Measurements from ENCODE around the gene HAO2.
"Not testable (repeated sequence)": the region's sequence is repeated elsewhere in the genome, so short reads cannot be mapped to it uniquely, and the experiment has no call there.

HAO2 gene

DNA sequence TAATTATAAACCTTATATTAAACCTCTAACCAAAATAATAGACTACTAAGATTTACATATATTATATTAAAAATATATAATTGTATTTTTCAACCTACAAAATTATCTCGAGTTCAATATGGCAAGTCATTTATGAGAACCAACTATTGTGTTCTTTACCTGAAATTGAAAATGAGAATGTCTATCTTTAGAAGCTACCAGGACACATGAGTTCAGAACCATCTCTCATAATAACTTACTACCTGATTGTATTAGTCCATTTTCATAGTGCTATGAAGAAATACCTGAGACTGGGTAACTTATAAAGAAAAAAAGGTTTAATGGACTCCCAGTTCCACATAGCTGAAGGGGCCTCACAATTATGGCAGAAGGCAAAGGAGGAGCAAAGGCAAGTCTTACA, 6.8 kb downstream of the HAO2 start:
- H3K9ac ChIP-seq (ENCODE audit: low read length in 5 of 5) = no peak overlapping the region
- H3K27me3 ChIP-seq (ENCODE audit: control insufficient read depth in 5 of 5, insufficient read depth in 4 of 5, low read length in 5 of 5) = no peaks in the 10 kb centered on the region
- H3K4me1 ChIP-seq (ENCODE audit: control insufficient read depth in 5 of 5, insufficient read depth in 5 of 5, low read length in 5 of 5) = no peaks in the 10 kb centered on the region
- no peaks in the 10 kb centered on the region for H3K9me3 ChIP-seq (ENCODE audit: control insufficient read depth in 5 of 5, low read length in 5 of 5)
- H3K36me3 ChIP-seq (ENCODE audit: control insufficient read depth in 5 of 5, insufficient read depth in 5 of 5, low read length in 5 of 5) = no peaks in the 10 kb centered on the region
- no peak overlapping the region for H3K27ac ChIP-seq (ENCODE audit: low read depth, low read length)
- H3K4me3 ChIP-seq (ENCODE audit: low read depth in 1 of 5, low read length in 5 of 5) = no peak overlapping the region

GRCh38 chr1:119376594-119376993, 8.0 kb downstream of the HAO2 start:
- H3K9me3 ChIP-seq (ENCODE audit: control insufficient read depth in 5 of 5, low read length in 5 of 5) = no peaks in the 10 kb centered on the region
- no peak overlapping the region for H3K4me3 ChIP-seq (ENCODE audit: low read depth in 1 of 5, low read length in 5 of 5)
- no peaks in the 10 kb centered on the region for H3K27me3 ChIP-seq (ENCODE audit: control insufficient read depth in 5 of 5, insufficient read depth in 4 of 5, low read length in 5 of 5)
- H3K4me1 ChIP-seq (ENCODE audit: control insufficient read depth in 5 of 5, insufficient read depth in 5 of 5, low read length in 5 of 5) = no peaks in the 10 kb centered on the region
- no peak overlapping the region for H3K9ac ChIP-seq (ENCODE audit: low read length in 5 of 5)
- H3K27ac ChIP-seq (ENCODE audit: low read depth, low read length) = no peak overlapping the region
- no peaks in the 10 kb centered on the region for H3K36me3 ChIP-seq (ENCODE audit: control insufficient read depth in 5 of 5, insufficient read depth in 5 of 5, low read length in 5 of 5)

- H3K9ac ChIP-seq (ENCODE audit: low read length in 5 of 5); H3K4me3 ChIP-seq (ENCODE audit: low read depth in 1 of 5, low read length in 5 of 5); H3K9me3 ChIP-seq (ENCODE audit: control insufficient read depth in 5 of 5, low read length in 5 of 5); H3K4me1 ChIP-seq (ENCODE audit: control insufficient read depth in 5 of 5, insufficient read depth in 5 of 5, low read length in 5 of 5); H3K27me3 ChIP-seq (ENCODE audit: control insufficient read depth in 5 of 5, insufficient read depth in 4 of 5, low read length in 5 of 5); H3K27ac ChIP-seq (ENCODE audit: low read depth, low read length); H3K36me3 ChIP-seq (ENCODE audit: control insufficient read depth in 5 of 5, insufficient read depth in 5 of 5, low read length in 5 of 5): not testable (repeated sequence)
Observed at GRCh38 chr1:119377594-119377993, 9.0 kb downstream of the HAO2 start.

DNA sequence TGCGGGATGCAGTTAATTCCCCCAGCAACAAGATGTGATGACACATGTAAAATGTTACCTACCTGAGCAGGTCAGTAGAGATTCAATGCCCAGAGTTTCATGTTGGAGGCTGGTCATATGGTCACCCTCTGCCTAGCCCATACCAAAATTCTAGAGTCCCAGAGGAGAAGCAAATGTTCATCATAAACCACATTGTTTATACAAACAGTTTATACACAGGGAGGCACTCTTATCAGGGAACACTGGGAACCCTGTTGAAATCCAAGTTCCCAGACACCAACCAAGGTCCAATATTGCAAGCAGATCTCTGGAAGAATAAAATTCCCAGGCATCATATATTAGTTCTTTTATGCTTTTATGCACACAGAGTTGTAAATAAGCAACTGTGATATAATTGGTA, 10.5 kb downstream of the HAO2 start:
- H3K36me3 ChIP-seq (ENCODE audit: control insufficient read depth in 5 of 5, insufficient read depth in 5 of 5, low read length in 5 of 5) = no peaks in the 10 kb centered on the region
- no peak overlapping the region for H3K4me3 ChIP-seq (ENCODE audit: low read depth in 1 of 5, low read length in 5 of 5)
- H3K9ac ChIP-seq (ENCODE audit: low read length in 5 of 5) = no peak overlapping the region
- H3K4me1 ChIP-seq (ENCODE audit: control insufficient read depth in 5 of 5, insufficient read depth in 5 of 5, low read length in 5 of 5) = no peaks in the 10 kb centered on the region
- H3K27me3 ChIP-seq (ENCODE audit: control insufficient read depth in 5 of 5, insufficient read depth in 4 of 5, low read length in 5 of 5) = no peaks in the 10 kb centered on the region
- no peaks in the 10 kb centered on the region for H3K9me3 ChIP-seq (ENCODE audit: control insufficient read depth in 5 of 5, low read length in 5 of 5)
- H3K27ac ChIP-seq (ENCODE audit: low read depth, low read length) = no peak overlapping the region

GRCh38 chr1:119380304-119380703, 11.7 kb downstream of the HAO2 start:
- Histone ChIP-seq H3K4me1 (ENCODE audit: control insufficient read depth in 5 of 5, insufficient read depth in 5 of 5, low read length in 5 of 5) (no peaks in the 10 kb centered on the region), H3K27ac (ENCODE audit: low read depth, low read length) (no peak overlapping the region), H3K9me3 (ENCODE audit: control insufficient read depth in 5 of 5, low read length in 5 of 5) (no peaks in the 10 kb centered on the region), H3K27me3 (ENCODE audit: control insufficient read depth in 5 of 5, insufficient read depth in 4 of 5, low read length in 5 of 5) (no peaks in the 10 kb centered on the region), H3K9ac (ENCODE audit: low read length in 5 of 5) (no peak overlapping the region), H3K4me3 (ENCODE audit: low read depth in 1 of 5, low read length in 5 of 5) (no peak overlapping the region), H3K36me3 (ENCODE audit: control insufficient read depth in 5 of 5, insufficient read depth in 5 of 5, low read length in 5 of 5) (no peaks in the 10 kb centered on the region)

GRCh38 chr1:119380983-119381662, 12.5 kb downstream of the HAO2 start:
- no peak overlapping the region for H3K9ac ChIP-seq (ENCODE audit: low read length in 5 of 5)
- no peaks in the 10 kb centered on the region for H3K4me1 ChIP-seq (ENCODE audit: control insufficient read depth in 5 of 5, insufficient read depth in 5 of 5, low read length in 5 of 5)
- H3K27ac ChIP-seq (ENCODE audit: low read depth, low read length) = no peak overlapping the region
- no peak overlapping the region for H3K4me3 ChIP-seq (ENCODE audit: low read depth in 1 of 5, low read length in 5 of 5)
- H3K36me3 ChIP-seq (ENCODE audit: control insufficient read depth in 5 of 5, insufficient read depth in 5 of 5, low read length in 5 of 5) = no peaks in the 10 kb centered on the region
- no peaks in the 10 kb centered on the region for H3K9me3 ChIP-seq (ENCODE audit: control insufficient read depth in 5 of 5, low read length in 5 of 5)
- H3K27me3 ChIP-seq (ENCODE audit: control insufficient read depth in 5 of 5, insufficient read depth in 4 of 5, low read length in 5 of 5) = no peaks in the 10 kb centered on the region

GRCh38 chr1:119384591-119384990, 16.0 kb downstream of the HAO2 start:
- Histone ChIP-seq H3K36me3 (ENCODE audit: control insufficient read depth in 5 of 5, insufficient read depth in 5 of 5, low read length in 5 of 5) (no peaks in the 10 kb centered on the region), H3K4me3 (ENCODE audit: low read depth in 1 of 5, low read length in 5 of 5) (no peak overlapping the region), H3K27me3 (ENCODE audit: control insufficient read depth in 5 of 5, insufficient read depth in 4 of 5, low read length in 5 of 5) (no peaks in the 10 kb centered on the region), H3K27ac (ENCODE audit: low read depth, low read length) (no peak overlapping the region), H3K9me3 (ENCODE audit: control insufficient read depth in 5 of 5, low read length in 5 of 5) (no peaks in the 10 kb centered on the region), H3K9ac (ENCODE audit: low read length in 5 of 5) (no peak overlapping the region), H3K4me1 (ENCODE audit: control insufficient read depth in 5 of 5, insufficient read depth in 5 of 5, low read length in 5 of 5) (no peaks in the 10 kb centered on the region)

- no peaks in the 10 kb centered on the region for H3K36me3 ChIP-seq (ENCODE audit: control insufficient read depth in 5 of 5, insufficient read depth in 5 of 5, low read length in 5 of 5)
- H3K27me3 ChIP-seq (ENCODE audit: control insufficient read depth in 5 of 5, insufficient read depth in 4 of 5, low read length in 5 of 5) = no peaks in the 10 kb centered on the region
- no peak overlapping the region for H3K27ac ChIP-seq (ENCODE audit: low read depth, low read length)
- H3K9me3 ChIP-seq (ENCODE audit: control insufficient read depth in 5 of 5, low read length in 5 of 5) = no peaks in the 10 kb centered on the region
- no peak overlapping the region for H3K4me3 ChIP-seq (ENCODE audit: low read depth in 1 of 5, low read length in 5 of 5)
- no peaks in the 10 kb centered on the region for H3K4me1 ChIP-seq (ENCODE audit: control insufficient read depth in 5 of 5, insufficient read depth in 5 of 5, low read length in 5 of 5)
- no peak overlapping the region for H3K9ac ChIP-seq (ENCODE audit: low read length in 5 of 5)
Observed at GRCh38 chr1:119385650-119386049, 17.1 kb downstream of the HAO2 start.

GRCh38 chr1:119387858-119388257, 19.3 kb downstream of the HAO2 start:
- Histone ChIP-seq H3K27me3 (ENCODE audit: control insufficient read depth in 5 of 5, insufficient read depth in 4 of 5, low read length in 5 of 5) (no peaks in the 10 kb centered on the region), H3K4me3 (ENCODE audit: low read depth in 1 of 5, low read length in 5 of 5) (no peak overlapping the region), H3K9me3 (ENCODE audit: control insufficient read depth in 5 of 5, low read length in 5 of 5) (no peaks in the 10 kb centered on the region), H3K36me3 (ENCODE audit: control insufficient read depth in 5 of 5, insufficient read depth in 5 of 5, low read length in 5 of 5) (no peaks in the 10 kb centered on the region), H3K27ac (ENCODE audit: low read depth, low read length) (no peak overlapping the region), H3K4me1 (ENCODE audit: control insufficient read depth in 5 of 5, insufficient read depth in 5 of 5, low read length in 5 of 5) (no peaks in the 10 kb centered on the region), H3K9ac (ENCODE audit: low read length in 5 of 5) (no peak overlapping the region)

DNA sequence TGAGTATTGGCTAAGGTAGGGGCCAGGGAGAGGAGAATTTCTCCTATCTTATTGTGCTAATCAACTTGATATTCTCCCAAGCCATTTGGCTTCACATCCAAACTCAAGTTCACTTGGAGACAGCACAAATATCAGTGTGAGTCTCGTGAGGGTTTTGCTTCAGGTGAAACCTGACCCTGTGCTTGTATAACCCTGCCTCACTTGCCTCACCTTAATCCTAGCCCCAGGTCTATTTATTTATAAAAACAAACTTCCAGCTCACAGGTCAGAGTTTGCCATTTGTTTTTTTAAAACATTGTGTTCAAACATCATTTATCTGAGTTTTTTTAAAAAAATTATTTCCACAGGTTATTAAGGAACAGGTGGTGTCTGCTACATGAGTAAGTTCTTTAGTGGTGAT, 19.9 kb downstream of the HAO2 start:
- no peaks in the 10 kb centered on the region for H3K27me3 ChIP-seq (ENCODE audit: control insufficient read depth in 5 of 5, insufficient read depth in 4 of 5, low read length in 5 of 5)
- no peak overlapping the region for H3K27ac ChIP-seq (ENCODE audit: low read depth, low read length)
- no peaks in the 10 kb centered on the region for H3K36me3 ChIP-seq (ENCODE audit: control insufficient read depth in 5 of 5, insufficient read depth in 5 of 5, low read length in 5 of 5)
- H3K4me3 ChIP-seq (ENCODE audit: low read depth in 1 of 5, low read length in 5 of 5) = no peak overlapping the region
- no peaks in the 10 kb centered on the region for H3K9me3 ChIP-seq (ENCODE audit: control insufficient read depth in 5 of 5, low read length in 5 of 5)
- no peaks in the 10 kb centered on the region for H3K4me1 ChIP-seq (ENCODE audit: control insufficient read depth in 5 of 5, insufficient read depth in 5 of 5, low read length in 5 of 5)
- H3K9ac ChIP-seq (ENCODE audit: low read length in 5 of 5) = no peak overlapping the region

GRCh38 chr1:119390526-119390925, 21.9 kb downstream of the HAO2 start:
- Histone ChIP-seq H3K36me3 (ENCODE audit: control insufficient read depth in 5 of 5, insufficient read depth in 5 of 5, low read length in 5 of 5) (no peaks in the 10 kb centered on the region), H3K9ac (ENCODE audit: low read length in 5 of 5) (no peak overlapping the region), H3K9me3 (ENCODE audit: control insufficient read depth in 5 of 5, low read length in 5 of 5) (no peaks in the 10 kb centered on the region), H3K4me3 (ENCODE audit: low read depth in 1 of 5, low read length in 5 of 5) (no peak overlapping the region), H3K4me1 (ENCODE audit: control insufficient read depth in 5 of 5, insufficient read depth in 5 of 5, low read length in 5 of 5) (no peaks in the 10 kb centered on the region), H3K27ac (ENCODE audit: low read depth, low read length) (no peak overlapping the region), H3K27me3 (ENCODE audit: control insufficient read depth in 5 of 5, insufficient read depth in 4 of 5, low read length in 5 of 5) (no peaks in the 10 kb centered on the region)

All from subcutaneous abdominal adipose tissue (tissue), 5 donors.